Measurements from ENCODE around the gene ABCA7.
"Not testable (repeated sequence)": the region's sequence is repeated elsewhere in the genome, so short reads cannot be mapped to it uniquely, and the experiment has no call there.

Gene ABCA7

DNA sequence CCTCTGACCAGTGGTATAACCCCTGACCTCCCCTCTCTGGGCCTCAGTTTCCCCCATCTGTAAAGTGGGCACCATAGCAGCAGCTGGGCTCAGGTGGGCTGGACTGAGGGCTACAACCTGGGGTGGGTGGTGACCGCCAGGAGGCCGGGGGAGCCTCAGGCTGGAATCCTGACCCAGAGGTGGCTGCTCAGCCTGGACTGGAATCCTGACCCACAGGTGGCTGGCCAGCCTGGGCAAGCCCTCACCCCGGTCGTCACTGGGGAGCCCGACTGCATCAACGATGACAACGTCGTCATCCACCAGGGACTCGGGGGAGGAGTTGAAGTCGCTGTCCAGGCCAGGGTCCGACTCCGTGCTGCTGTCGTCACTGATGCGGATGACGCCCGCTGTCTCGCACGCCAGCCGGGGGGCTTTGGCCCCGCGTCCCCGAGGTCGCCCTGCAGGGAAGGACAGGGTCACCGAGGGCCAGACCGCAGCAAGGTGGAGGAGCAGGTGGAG, 74.1 kb downstream of the ABCA7 start:
- DNase-seq (ENCODE audit: extremely low read depth, low read depth), result no peak
- TF ChIP-seq, protein P1, sequence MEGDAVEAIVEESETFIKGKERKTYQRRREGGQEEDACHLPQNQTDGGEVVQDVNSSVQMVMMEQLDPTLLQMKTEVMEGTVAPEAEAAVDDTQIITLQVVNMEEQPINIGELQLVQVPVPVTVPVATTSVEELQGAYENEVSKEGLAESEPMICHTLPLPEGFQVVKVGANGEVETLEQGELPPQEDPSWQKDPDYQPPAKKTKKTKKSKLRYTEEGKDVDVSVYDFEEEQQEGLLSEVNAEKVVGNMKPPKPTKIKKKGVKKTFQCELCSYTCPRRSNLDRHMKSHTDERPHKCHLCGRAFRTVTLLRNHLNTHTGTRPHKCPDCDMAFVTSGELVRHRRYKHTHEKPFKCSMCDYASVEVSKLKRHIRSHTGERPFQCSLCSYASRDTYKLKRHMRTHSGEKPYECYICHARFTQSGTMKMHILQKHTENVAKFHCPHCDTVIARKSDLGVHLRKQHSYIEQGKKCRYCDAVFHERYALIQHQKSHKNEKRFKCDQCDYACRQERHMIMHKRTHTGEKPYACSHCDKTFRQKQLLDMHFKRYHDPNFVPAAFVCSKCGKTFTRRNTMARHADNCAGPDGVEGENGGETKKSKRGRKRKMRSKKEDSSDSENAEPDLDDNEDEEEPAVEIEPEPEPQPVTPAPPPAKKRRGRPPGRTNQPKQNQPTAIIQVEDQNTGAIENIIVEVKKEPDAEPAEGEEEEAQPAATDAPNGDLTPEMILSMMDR (IDR thresholded peaks at IDR 0.05; ENCODE audit: low read depth, low read length, missing control alignments), result no peak
- no peak overlapping the region for H3K4me3 ChIP-seq (replicated peaks; ENCODE audit: low read depth, low read length)

DNA sequence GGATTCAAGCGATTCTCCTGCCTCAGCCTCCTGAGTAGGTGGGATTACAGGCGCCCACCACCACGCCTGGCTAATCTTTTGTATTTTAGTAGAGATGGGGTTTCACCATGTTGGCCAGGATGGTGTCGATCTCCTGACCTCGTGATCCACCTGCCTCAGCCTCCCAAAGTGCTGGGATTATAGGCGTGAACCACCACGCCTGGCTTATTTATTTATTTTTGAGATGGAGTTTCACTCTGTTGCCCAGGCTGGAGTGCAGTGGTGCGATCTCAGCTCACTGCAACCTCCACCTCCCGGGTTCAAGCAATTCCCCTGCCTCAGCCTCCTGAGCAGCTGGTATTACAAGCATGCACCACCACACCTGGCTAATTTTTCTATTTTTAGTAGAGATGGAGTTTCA, 74.8 kb downstream of the ABCA7 start:
- not testable (repeated sequence) for H3K4me3 ChIP-seq (replicated peaks; ENCODE audit: low read depth, low read length)

More for the DNA sequence above, 74.8 kb downstream of the ABCA7 start:
- DNase-seq (ENCODE audit: extremely low read depth, low read depth), result not testable (repeated sequence)

Data from HFF-Myc (cell line).